Stimulated activated naive CD8-positive, alpha-beta T cell treated with anti-CD3 and anti-CD28 coated beads, Interleukin-15, Interleukin-2, amounts not matched to agents 100 U/mL and 50 U/mL, for 24 hours (primary cell): ENCODE measurements around the gene IGF2R.
"Not testable (repeated sequence)": the region's sequence is repeated elsewhere in the genome, so short reads cannot be mapped to it uniquely, and the experiment has no call there.

ENCODE experiments used
- ATAC-seq: fragments of 150-1000 bp; cut with Tn5 transposase; one replicate; pipeline ENCODE4 v1.10.0; 2021
- DNase-seq: peaks from one replicate; pipeline ENCODE4 v3.0.0; 2021

IGF2R gene

DNA sequence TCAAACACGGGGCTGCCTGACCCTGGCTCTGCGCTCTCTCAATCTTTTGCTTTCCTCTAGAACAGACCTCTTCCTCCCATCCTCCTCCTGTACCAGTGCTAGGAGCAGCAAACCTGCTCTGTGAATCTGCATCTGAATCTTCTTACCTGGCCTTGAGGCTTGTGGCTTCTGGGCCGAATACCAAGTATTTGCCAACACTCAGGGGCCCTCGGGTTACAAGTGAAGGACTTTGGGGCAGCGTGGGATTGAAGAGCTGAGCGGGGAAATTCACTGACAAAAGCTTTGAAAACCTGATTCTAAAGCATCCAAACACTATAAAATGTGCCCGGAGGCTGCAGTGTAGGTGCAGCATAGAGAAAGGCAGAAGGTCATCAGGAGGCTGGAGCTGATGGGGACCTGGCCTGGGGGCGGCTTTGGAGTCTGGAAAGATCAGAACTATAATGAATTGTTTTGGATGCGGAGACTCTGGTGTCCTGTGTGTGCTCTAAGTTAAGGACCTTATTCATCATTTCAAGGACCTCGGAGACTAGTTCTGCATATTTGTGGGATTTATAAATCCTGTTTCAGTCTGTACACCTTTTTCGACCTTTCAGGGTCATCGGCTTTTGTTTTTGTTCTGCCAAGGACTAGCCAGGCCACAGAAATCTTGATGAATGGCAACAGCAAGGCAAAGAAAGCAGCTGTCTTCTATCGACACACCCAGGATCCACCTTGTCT, 16.4 kb upstream of the IGF2R start:
- DNase-seq (no peak), ATAC-seq (no peak)

DNA sequence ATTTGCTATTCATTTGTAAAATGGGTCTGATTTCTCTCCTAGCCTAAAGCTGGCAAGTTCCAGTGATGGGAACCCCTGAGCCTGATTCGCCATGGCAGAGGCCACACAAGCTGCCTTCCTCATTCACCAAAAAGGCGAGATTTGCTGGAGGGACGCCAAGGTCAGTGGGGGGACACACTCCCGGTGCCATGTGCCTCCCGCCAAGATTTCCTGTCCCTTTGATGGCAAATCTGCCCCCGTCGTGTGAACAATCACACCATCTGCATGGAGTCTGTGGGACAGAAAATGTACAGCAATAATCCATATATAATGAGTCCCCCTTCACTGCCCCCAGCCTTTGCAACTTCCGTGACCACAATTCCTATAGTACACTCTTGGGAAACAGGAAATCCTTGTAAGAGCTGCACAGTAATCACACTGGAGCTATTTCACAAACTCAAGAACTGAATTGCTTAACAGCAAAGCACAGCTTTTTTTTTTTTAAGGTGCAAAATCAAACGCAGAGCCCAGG, 15.7 kb upstream of the IGF2R start:
- no peak for DNase-seq
- no peak for ATAC-seq

DNA sequence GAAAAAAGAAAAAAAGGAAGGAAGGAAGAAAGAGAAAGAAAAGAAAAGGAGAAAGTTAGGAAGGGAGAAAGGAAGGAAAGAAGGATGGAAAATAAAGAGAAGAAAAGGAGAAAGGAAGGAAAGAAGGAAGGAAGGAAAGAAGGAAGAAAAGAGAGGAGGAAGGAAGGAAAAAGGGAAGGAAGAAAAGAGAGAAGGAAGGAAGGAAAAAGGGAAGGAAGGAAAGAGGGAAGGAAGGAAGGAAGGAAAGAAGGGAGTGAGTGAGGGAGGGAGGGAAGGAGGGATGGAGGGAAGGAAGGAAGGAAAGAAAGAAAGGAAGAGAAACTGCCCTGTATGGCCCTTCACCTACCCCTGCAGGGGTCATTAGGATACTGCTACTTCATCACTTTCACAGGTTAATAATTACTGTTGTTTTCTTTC, 12.9 kb upstream of the IGF2R start:
- no peak for ATAC-seq
- no peak for DNase-seq

DNA sequence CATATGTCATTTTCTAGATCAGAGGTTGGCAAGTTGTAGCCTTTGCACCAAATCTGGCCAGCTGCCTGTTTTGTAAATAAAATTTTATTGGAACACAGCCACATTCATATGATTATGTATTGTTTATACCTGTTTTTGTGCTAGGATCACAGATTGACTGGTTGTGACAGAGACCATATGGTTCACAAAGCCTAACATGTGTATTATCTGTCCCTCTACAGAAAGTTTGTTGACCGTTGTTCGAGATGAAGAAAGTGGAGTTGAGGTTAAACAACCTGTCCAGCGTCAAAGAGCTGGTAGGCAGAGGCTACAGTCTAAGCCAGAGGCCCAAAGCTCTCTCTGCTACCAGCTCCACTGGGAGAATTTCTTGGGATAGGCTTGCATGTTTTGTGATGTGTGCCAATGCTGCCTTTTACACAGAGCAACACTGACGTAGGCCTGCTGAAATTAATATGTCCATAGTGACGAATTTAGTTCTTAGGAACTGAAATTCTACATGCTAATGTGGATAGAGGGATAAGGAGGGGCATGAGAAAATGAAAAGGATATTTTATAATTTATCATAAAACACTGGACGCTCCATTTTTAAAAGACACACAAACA, 11.7 kb upstream of the IGF2R start:
- DNase-seq = no peak
- no peak for ATAC-seq

DNA sequence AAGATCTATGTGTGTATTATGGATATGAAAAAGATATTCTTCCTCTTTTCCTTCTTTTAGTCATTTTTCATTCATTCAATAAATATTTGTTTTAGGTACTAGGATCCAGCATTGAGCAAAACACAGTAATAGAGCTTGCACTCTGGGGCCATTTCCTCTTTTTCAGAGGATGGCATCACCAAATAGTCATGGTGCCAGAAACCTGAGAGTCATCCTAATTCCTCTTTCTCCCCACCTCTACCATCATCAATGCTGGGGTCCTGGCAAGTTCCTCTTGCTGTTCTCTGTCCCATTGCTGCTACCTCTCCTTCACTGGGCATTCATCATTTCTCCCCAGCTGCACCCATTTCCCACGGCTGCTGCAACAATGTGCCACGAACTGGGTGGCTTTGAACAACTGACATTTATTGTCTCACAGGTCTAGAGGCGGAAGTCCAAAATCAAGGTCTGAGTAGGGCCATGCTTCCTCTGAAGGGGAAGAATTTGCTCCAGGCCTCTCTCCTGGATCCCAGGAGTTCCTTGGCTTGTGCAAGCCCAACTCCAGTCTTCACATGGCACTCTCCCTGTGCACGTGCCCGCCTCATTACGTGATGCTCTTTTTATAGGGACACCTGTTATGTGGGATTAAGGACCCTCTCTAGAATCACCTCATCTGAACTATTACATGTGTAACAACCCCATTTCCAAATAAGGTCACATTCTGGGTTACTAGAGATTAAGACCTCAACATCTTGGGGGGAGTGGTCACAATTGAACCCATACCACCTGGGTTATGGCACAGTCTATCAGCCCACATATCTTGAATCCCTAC, 9.5 kb upstream of the IGF2R start:
- ATAC-seq (no peak), DNase-seq (no peak)

DNA sequence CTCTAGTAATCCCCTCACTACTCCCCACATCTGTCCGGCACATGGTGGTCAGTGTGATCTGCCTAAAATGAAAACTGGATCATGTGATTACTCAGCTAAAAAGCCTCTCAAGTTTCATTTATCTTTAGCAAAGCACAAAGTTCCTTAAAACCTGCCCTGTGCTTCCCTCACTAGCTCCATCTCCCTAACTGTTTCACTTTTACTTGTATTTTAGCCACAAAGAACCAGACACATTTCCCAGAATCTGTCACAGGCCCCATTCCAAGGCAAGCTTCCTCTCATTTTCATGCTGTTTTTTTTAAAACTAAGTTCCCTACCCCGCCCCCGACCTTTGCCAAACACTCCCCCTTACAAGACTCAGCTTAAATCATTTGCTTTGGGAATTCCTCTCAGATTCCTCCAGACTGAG, 8.9 kb upstream of the IGF2R start:
- ATAC-seq (no peak), DNase-seq (no peak)

DNA sequence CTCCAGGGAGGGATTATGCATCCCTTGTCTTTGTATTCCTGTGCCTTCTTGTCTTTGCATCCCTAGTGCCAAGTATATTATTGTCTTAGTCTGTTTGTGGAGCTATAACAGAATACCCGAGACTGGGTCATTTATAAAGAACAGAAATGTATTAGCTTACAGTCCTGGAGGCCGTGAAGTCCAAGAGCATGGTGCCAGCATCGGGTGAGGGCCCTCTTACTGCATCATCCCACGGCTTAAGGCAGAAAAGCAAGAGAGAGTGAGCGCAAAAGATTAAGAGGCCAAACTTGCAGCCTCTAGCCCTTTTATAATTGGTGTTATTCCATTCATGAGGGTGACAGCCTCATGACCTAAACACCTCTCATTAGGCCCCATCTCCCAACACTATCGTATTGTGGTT, 8.4 kb upstream of the IGF2R start:
- DNase-seq (no peak), ATAC-seq (no peak)

DNA sequence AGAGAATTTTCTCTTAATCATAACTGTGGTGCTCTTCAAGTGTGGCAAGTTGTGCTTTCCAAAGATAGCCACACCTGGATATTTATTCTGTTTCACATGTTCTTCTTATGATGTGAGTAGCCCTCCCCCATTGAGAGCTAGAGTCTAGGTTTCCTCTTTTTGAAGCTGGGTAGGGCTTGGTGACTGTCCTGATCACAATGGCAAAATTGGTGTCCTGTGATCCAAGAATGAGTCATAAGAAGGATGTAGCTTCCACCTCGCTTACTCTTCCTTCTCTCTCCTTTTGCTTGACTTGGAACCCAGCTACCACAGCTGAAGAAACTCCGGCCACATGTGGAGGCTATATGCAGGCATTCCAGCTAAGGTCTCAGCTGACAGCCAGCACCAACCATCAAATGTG, 7.4 kb upstream of the IGF2R start:
- ATAC-seq (peak; percentile 14), DNase-seq (no peak)

DNA sequence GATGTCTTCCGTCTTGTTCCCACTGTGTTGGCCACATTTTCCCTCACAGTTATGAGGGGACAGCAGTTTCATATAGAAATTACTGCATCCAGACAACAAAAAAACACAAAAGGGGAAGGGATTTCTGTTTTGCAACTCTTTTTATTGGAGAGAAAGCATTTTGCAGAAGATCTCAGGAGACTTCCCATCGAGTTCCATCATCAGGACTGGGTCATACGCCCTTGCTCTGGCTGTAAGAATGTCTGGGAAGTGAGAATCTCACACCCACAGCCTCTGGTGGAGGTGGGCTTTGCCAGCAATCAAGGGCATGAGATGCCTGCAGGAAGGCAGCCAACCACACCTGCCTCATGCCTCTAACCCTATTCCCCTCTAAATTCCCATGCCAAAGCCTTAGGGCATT, 5.8 kb upstream of the IGF2R start:
- no peak for ATAC-seq
- DNase-seq = no peak

DNA sequence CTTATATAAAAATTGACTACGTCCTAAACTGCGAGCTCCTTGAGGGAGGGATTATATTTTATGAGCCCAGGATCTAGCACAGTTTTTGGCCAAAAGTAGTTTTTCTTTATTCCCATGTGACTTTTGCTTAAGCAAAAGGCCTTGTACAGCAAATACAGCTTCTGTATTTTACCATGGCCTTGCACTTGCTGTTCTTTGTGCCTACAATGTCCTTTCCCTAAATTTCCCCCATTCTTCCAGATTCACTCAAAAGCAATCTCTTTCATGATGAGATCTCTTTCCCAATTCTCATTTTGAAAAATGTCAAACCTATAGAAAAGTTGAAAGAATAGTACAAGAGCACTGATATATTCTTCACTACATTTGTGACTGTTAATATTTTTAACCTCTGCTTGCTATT, 4.8 kb upstream of the IGF2R start:
- ATAC-seq (no peak), DNase-seq (no peak)

DNA sequence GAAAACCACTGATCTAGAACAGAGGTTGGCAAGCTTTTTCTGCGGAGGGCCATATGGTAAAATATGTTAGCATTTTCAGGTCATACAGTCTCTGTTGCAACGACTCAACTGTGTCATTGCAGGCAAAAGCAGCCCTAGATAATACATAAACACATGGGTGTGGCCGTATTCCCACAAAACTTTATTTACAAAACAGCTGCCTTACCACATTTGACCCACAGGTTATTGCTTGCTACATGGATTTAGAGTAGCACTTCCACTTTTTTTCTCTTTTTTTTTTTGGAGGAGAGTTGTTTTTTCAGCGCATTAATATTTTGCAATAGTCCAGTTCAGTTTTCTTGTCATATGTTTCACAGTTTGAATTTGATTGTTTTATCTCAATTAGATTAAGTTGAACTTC, 2.5 kb upstream of the IGF2R start:
- no peak for DNase-seq
- ATAC-seq = no peak

DNA sequence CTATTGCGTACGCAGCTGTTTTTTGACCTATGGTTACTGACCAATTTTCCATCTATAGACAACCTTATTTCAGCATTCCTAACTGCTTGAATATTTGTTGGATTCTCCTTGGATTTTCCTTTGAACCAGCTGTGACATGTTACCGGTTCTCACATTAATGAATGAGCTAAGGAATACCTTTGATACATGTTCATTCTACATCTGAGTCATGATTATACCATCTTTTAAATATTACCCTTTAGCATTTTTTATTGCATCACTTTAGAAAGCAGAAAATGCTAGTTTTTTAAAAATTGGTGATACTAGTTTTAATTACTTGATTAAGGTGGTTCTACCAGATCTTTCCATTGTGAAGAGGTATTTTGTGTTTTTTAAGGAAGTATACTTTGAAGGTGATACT, 1.9 kb upstream of the IGF2R start:
- ATAC-seq (no peak), DNase-seq (no peak)

DNA sequence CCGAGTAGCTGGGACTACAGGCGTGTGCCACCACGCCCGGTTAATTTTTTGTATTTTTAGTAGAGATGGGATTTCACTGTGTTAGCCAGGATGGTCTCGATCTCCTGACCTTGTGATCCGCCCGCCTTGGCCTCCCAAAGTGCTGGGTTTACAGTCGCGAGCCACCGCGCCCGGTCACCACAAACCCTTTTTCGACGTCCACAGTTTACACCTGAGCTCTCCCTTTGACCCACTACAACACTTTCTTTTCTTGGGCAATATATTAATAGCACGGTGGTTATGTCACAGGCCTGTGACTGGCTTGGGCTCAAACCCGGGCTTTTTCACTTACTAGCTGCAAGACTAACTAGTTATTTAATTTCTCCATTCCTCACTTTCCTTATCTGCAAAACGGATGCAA, 1.3 kb upstream of the IGF2R start:
- not testable (repeated sequence) for ATAC-seq, DNase-seq

DNA sequence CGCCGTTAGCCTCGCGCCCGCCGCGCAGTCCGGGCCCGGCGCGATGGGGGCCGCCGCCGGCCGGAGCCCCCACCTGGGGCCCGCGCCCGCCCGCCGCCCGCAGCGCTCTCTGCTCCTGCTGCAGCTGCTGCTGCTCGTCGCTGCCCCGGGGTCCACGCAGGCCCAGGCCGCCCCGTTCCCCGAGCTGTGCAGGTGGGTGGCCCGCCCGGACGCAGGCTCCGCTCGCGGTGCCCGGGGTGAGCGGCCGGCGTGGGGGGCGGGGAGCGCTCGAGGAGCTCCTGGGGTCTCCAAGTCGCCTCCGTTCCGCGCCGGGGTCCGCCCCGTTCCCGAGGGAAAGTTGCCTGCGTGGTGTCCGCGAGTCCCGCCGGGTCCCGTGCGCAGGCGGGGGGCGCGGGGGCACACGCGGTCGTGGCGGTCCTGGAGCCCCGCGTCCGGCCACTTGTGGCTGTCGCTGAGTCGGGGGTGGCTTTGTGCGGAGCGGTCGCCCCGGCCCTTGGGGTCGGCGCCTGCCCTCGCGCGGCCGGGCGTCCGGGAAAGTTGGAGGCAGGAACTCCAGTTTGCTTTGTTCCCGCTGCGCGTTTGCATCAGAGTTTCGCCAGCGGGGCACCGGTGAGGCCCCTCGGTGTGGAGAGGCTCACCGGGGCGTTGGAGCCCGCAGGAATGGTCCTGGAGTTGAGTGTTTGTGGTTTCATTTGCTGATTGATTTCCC, 476 bp downstream of the IGF2R start:
- DNase-seq (peak; percentile 53), ATAC-seq (peak; percentile 24)

DNA sequence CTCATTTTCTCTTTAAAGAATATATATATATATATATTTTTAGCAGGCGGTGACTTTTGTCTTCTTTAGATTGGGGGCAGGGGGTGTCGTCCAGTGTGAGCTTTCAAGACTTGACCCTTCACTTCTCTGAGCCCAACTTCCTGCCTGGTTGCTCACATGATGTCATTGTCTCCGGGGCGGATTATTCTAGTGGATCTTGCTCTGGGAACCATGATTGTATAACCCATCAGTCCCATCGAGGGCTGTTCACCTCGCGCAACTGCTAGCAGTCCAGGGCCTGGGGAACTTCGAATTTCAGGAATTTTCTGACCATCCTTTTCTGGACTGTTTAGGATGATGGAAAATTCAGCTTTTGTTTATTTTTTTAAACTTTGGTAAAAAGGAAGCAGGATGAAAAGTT, 1.0 kb downstream of the IGF2R start:
- DNase-seq = peak; percentile 55
- ATAC-seq = no peak

DNA sequence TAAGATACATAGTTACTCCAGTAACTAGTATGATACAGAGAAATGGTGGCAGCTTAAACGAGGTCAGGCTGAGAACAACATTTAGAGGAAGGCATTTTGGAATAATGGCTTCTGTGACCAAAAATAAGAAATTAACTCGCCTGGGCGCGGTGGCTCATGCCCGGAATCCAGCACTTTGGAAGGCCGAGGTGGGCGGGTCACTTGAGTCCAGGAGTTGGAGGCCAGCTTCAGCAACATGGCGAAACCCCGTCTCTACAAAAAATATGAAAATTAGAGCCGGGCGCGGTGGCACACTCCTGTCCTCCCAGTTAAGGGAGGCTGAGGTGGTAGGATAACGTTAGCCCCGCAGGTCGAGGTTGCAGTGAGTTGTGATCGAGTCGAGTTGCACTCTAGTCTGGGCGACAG, 1.8 kb downstream of the IGF2R start:
- no peak for ATAC-seq

DNA sequence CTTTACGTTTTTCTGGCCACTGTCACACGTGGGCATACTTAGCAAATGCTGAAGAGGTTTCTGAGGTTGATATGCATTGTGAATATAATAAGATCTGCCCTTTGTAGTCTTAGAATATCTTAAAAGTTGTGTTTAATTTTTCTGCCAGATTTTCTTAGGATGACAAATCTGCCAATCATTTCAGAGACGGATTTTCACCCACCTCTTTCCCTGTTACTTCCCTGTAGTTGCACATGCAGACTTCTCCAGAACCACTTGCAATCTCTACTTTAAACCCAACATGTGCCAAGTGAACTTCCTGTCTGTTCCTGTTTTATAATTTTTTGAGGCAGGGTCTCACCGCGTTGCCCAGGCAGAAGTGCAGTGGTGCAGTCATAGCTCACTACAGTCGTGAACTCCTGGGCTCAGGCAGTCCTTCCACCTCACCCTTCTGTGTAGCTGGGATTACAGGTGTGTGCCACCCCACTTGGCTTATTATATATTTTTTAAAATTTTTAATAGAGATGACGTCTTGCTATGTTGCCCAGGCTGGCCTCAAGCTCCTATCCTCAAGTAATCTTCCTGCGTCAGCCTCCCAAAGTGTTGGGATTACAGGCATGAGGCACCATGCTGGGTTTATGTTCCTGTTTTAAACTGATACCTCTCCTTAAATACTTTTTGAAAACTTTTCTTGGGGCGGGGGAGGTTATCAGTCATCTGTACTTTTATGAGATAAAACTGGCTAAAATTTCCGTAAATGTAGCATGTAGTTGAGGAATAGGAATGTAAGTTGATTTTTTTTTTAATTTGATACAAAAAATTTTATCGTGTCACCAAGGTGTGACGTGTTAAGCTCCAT, 2.7 kb downstream of the IGF2R start:
- ATAC-seq (no peak), DNase-seq (no peak)

More for the DNA sequence above, 1.8 kb downstream of the IGF2R start:
- no peak for DNase-seq

DNA sequence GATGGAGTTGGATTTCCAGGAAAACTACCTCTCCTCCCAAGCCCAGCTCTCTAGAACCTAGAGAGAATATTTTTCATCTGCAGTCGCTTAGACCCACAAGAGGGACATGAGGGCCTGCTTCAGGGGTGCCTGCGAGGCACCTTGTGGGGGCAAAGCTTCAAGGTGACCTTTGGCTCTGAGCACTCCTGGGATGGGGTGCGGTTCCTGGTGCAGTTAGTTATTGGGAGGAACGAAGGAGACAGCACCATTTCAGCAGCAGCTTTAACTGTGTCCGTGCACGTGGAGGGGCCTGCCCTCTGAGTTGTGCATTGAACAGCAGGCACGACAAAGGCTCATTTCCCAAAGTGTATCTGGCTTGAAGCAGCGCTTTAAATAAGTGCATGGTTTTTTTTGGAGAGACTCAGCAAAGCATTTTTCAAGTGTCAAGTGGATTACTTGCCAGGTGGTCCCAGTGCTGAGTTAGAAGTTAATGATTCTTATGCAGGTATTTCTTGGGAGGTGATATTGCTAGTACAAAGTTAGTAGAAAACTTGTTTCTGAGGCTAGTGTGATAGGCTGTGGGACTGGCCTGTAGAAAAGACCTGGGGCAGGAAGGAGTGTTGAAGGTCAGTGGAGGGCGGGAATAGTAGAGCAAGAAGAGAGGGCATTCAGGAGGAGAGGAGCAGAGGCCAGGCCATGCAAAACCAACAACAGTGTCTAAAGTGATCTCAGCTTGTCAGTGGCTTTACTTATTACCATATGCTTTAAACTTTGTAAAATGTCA, 3.8 kb downstream of the IGF2R start:
- DNase-seq (no peak), ATAC-seq (no peak)

DNA sequence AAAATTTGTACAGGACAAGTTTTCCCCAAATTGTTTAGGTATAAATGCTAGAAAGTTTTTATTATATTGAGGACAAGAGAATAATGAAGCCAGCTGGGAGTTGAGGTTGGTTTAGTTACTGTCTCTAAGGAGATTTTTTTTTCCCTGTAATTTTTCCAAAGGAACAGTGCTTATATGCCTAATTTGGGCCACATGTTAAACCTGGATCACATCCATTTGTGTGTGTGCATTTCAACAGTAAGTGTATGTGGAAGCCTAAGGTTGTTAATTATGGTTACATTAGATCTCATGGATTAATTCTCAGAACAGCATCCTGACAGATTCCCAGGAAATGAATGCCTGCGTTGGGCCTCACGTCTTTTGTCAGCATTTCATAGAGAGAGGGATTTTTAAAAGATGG, 4.5 kb downstream of the IGF2R start:
- no peak for ATAC-seq
- no peak for DNase-seq

DNA sequence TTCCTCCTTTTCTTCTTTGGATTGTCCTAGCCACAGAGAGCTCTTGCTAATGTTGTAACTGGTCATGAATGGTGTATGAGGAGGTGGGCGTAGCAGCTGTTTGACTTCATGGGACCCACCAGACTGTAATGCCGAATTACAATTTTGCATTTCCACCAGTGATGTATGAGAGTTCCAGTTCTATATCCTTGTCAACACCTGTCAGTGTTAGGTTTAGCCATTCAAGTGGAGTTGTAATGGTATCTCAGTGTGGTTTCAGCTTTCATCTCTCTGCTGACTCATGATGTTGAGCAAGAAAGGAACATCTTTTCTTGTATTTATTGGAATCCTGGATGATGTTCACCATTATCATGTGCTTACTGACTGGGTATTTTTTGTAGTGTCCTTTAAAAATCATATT, 5.1 kb downstream of the IGF2R start:
- ATAC-seq = peak; percentile 57
- DNase-seq = no peak

DNA sequence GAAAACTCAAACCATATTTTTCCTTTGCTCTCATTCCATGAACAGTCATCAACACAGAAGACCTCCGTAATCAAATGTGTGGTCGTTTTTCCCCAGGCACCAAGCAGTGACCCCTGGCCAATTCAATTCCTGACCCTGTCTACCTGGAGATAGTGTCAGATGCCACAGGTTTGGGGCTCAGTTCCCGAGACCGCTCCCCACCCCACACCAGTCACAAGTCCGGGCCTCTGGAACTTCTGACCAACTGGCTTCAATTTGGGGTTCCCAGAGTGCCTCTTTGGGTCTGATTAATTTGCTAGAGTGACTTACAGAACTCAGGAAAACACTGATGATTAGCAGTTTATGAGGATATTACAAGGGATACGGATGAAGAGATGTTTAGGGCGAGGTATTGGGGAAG, 6.0 kb downstream of the IGF2R start:
- ATAC-seq = no peak
- DNase-seq = no peak
